KMS-11 (cell line): ENCODE data around the gene CYP27C1.

Experiments used
- H2AFZ ChIP-seq: fragments of 200-600 bp; sonication (generic); 2 replicates; pipeline ENCODE4 v1.6.1; 2016; ENCODE audit warnings: antibody characterized with exemption, mixed run types, low read depth
- H3K27ac ChIP-seq: fragments of 200-600 bp; sonication (generic); 2 replicates; pipeline ENCODE4 v1.6.1; 2016; ENCODE audit warnings: mild to moderate bottlenecking, mixed run types
- H3K27me3 ChIP-seq: fragments of 200-600 bp; sonication (generic); 2 replicates; pipeline ENCODE4 v1.6.1; 2017; ENCODE audit warnings: mild to moderate bottlenecking, low read depth, mixed run types, moderate library complexity; ENCODE audit not compliant: insufficient read depth
- H3K36me3 ChIP-seq: fragments of 200-600 bp; sonication (generic); 2 replicates; pipeline ENCODE4 v1.6.1; 2017; ENCODE audit warnings: mild to moderate bottlenecking, mixed run types; ENCODE audit not compliant: insufficient read depth
- H3K4me1 ChIP-seq: fragments of 200-600 bp; sonication (generic); 2 replicates; pipeline ENCODE4 v1.6.1; 2016; ENCODE audit warnings: mild to moderate bottlenecking, low read depth, mixed run types; ENCODE audit not compliant: poor library complexity, severe bottlenecking
- H3K4me2 ChIP-seq: fragments of 200-600 bp; sonication (generic); 2 replicates; pipeline ENCODE4 v1.7.0; 2016; ENCODE audit warnings: mild to moderate bottlenecking, mixed run types
- H3K4me3 ChIP-seq: fragments of 200-600 bp; sonication (generic); IDR thresholded peaks from 2 replicates; pipeline ENCODE4 v1.6.1; 2017; ENCODE audit warnings: low read depth, low read length, mixed read lengths; ENCODE audit not compliant: insufficient read depth
- H3K79me2 ChIP-seq: fragments of 200-600 bp; sonication (generic); 2 replicates; pipeline ENCODE4 v1.6.1; 2016; ENCODE audit warnings: low read depth, mixed run types; ENCODE audit not compliant: insufficient read depth
- H3K9ac ChIP-seq: fragments of 200-600 bp; sonication (generic); 2 replicates; pipeline ENCODE4 v1.6.1; 2016; ENCODE audit warnings: mild to moderate bottlenecking, mixed run types
- H4K20me1 ChIP-seq: fragments of 200-600 bp; sonication (generic); 2 replicates; pipeline ENCODE4 v1.6.1; 2016; ENCODE audit warnings: mild to moderate bottlenecking, mixed run types; ENCODE audit not compliant: insufficient read depth
- CTCF ChIP-seq: fragments of 200-600 bp; sonication (generic); conservative IDR thresholded peaks from 2 replicates; pipeline ENCODE4 v1.6.1; 2017; ENCODE audit warnings: low read depth, mild to moderate bottlenecking, antibody characterized with exemption, low read length, moderate library complexity, mixed read lengths

CYP27C1 gene

GRCh38 chr2:127157114-127157513, 63.0 kb downstream of the CYP27C1 start:
- Histone ChIP-seq H3K4me3 (no peak overlapping the region), H3K4me2 (no peak overlapping the region), H3K4me1 (no peaks in the 10 kb centered on the region), H3K9ac (no peak overlapping the region), H3K79me2 (no peaks in the 10 kb centered on the region), H2AFZ (no peak overlapping the region), H4K20me1 (no peaks in the 10 kb centered on the region), H3K27me3 (no peaks in the 10 kb centered on the region), H3K36me3 (no peaks in the 10 kb centered on the region), H3K27ac (no peak overlapping the region)
- no peak for TF ChIP-seq CTCF

GRCh38 chr2:127155947-127156346, 64.2 kb downstream of the CYP27C1 start:
- Histone ChIP-seq H3K9ac (no peak overlapping the region), H3K79me2 (no peaks in the 10 kb centered on the region), H3K36me3 (no peaks in the 10 kb centered on the region), H2AFZ (no peak overlapping the region), H4K20me1 (no peaks in the 10 kb centered on the region), H3K4me3 (no peak overlapping the region), H3K27me3 (no peaks in the 10 kb centered on the region), H3K4me2 (no peak overlapping the region), H3K27ac (no peak overlapping the region), H3K4me1 (no peaks in the 10 kb centered on the region)
- no peak for TF ChIP-seq CTCF

GRCh38 chr2:127155028-127155581, 65.0 kb downstream of the CYP27C1 start:
- Histone ChIP-seq H3K4me2 (no peak overlapping the region), H3K4me1 (no peaks in the 10 kb centered on the region), H4K20me1 (no peaks in the 10 kb centered on the region), H3K36me3 (no peaks in the 10 kb centered on the region), H3K27ac (no peak overlapping the region), H2AFZ (no peak overlapping the region), H3K9ac (no peak overlapping the region), H3K4me3 (no peak overlapping the region), H3K79me2 (no peaks in the 10 kb centered on the region), H3K27me3 (no peaks in the 10 kb centered on the region)
- no peak for TF ChIP-seq CTCF

- Histone ChIP-seq H3K4me3 (no peak overlapping the region), H2AFZ (no peak overlapping the region), H3K79me2 (no peaks in the 10 kb centered on the region), H3K9ac (no peak overlapping the region), H3K27me3 (no peaks in the 10 kb centered on the region), H3K36me3 (no peaks in the 10 kb centered on the region), H3K4me1 (no peaks in the 10 kb centered on the region), H4K20me1 (no peaks in the 10 kb centered on the region), H3K27ac (no peak overlapping the region), H3K4me2 (no peak overlapping the region)
- no peak for TF ChIP-seq CTCF
Measured at GRCh38 chr2:127154396-127154795, 65.7 kb downstream of the CYP27C1 start.
